ENCODE data around the gene DROSHA. TPM values are rescaled to one million over a fixed set of nuclear protein-coding genes. Genes with fewer than 3 reads are reported as not detected.

The DROSHA gene
- total RNA-seq, 1 experiment from 2014 or later = 106 TPM

DNA sequence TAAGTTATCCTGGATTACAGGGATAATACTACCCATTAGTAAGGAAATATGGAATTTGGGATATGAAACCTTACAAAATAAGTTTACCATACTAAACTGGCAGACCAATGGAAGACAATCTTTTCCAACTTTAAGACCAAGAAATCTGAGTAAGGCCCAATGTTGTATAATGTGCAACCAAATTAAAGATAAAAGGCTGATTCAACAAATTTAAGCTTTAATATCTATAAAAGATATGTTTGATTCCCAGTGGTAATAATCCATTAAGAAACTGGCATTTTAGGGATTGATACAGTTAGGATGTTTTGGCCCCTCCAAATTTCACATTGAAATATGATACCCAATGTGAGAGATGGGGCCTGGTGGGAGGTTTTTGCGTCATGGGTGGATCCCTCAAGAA is 66.6 kb downstream of the DROSHA start:
- DNase-seq = no peak
- Histone ChIP-seq H3K14ac (ENCODE audit: insufficient read depth, low read length) (no peak overlapping the region), H2BK12ac (ENCODE audit: insufficient read length, low read depth, low read length) (no peak overlapping the region), H2BK20ac (ENCODE audit: low read depth, low read length, poor library complexity, severe bottlenecking) (no peak overlapping the region), H3K9me3 (ENCODE audit: control insufficient read depth, low read depth, low read length) (peaks cover 20% of the 10 kb centered on the region), H3K56ac (ENCODE audit: insufficient read length, low read depth, low read length) (no peak overlapping the region), H4K8ac (replicated peaks; ENCODE audit: insufficient read length, low read depth, low read length) (no peak overlapping the region), H2AFZ (ENCODE audit: low read length) (no peak overlapping the region), H3K27me3 (ENCODE audit: insufficient read depth, low read length) (no peaks in the 10 kb centered on the region), H2BK5ac (ENCODE audit: insufficient read length, low read length) (no peak overlapping the region), H3K4me1 (ENCODE audit: insufficient read depth, low read length) (peaks cover 3% of the 10 kb centered on the region; the same call in 1 of the 2 replicates), H3K4me2 (ENCODE audit: insufficient read depth, insufficient read length, low read length) (no peak overlapping the region), H3K23ac (ENCODE audit: insufficient read length, low read depth, low read length) (no peak overlapping the region), H4K20me1 (ENCODE audit: control insufficient read depth, insufficient read depth, insufficient read length) (no peaks in the 10 kb centered on the region), H2BK15ac (ENCODE audit: low read depth, low read length) (no peak overlapping the region), H3K27ac (ENCODE audit: insufficient read length, low read depth, low read length) (no peak overlapping the region), H4K5ac (ENCODE audit: insufficient read length, low read depth, low read length) (no peak overlapping the region), H4K91ac (ENCODE audit: insufficient read length, low read depth, low read length) (no peak overlapping the region), H3K23me2 (ENCODE audit: insufficient read length, low read depth, low read length, poor library complexity, severe bottlenecking) (no peaks in the 10 kb centered on the region), H3K4ac (ENCODE audit: low read depth, low read length) (no peak overlapping the region), H3K18ac (ENCODE audit: insufficient read length, low read depth, low read length) (no peak overlapping the region), H3K79me1 (ENCODE audit: insufficient read depth, low read depth, low read length, poor library complexity, severe bottlenecking) (no peaks in the 10 kb centered on the region), H2AK5ac (ENCODE audit: insufficient read length, low read length) (no peak overlapping the region), H3K9ac (ENCODE audit: extremely low read depth, insufficient read length, low read length) (no peak overlapping the region), H3T11ph (ENCODE audit: low read length) (no peak overlapping the region), H3K79me2 (ENCODE audit: insufficient read depth, low read length) (no peaks in the 10 kb centered on the region), H2BK120ac (ENCODE audit: low read depth, low read length, poor library complexity, severe bottlenecking) (no peak overlapping the region)
- H3K27ac Mint-ChIP-seq = no peak overlapping the region; a peak in 1 of 7 replicates
- no peaks in the 10 kb centered on the region for H3K4me1 Mint-ChIP-seq
- TF ChIP-seq, protein P1, sequence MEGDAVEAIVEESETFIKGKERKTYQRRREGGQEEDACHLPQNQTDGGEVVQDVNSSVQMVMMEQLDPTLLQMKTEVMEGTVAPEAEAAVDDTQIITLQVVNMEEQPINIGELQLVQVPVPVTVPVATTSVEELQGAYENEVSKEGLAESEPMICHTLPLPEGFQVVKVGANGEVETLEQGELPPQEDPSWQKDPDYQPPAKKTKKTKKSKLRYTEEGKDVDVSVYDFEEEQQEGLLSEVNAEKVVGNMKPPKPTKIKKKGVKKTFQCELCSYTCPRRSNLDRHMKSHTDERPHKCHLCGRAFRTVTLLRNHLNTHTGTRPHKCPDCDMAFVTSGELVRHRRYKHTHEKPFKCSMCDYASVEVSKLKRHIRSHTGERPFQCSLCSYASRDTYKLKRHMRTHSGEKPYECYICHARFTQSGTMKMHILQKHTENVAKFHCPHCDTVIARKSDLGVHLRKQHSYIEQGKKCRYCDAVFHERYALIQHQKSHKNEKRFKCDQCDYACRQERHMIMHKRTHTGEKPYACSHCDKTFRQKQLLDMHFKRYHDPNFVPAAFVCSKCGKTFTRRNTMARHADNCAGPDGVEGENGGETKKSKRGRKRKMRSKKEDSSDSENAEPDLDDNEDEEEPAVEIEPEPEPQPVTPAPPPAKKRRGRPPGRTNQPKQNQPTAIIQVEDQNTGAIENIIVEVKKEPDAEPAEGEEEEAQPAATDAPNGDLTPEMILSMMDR (conservative IDR thresholded peaks at IDR 0.05) = no peak
- no CpG with 5 or more reads among the region's 1 CpG for WGBS (ENCODE audit: extremely low coverage, insufficient read length, low lambda C conversion rate)
- H3K36me3 Mint-ChIP-seq (ENCODE audit: insufficient read depth in 1 of 3, low read depth in 3 of 3) = peaks cover 60 to 76% (median 66%) of the 10 kb centered on the region in 3 experiments
- no peak overlapping the region for H3K4me3 Mint-ChIP-seq
- H3K9me3 Mint-ChIP-seq = peaks cover 13 to 22% of the 10 kb centered on the region in 2 experiments; a peak in 4 of 5 replicates
- no peaks in the 10 kb centered on the region for H3K27me3 Mint-ChIP-seq (ENCODE audit: low read depth)

All from H9 (cell line).